ENCODE measurements around the gene SLC19A1.

DNA sequence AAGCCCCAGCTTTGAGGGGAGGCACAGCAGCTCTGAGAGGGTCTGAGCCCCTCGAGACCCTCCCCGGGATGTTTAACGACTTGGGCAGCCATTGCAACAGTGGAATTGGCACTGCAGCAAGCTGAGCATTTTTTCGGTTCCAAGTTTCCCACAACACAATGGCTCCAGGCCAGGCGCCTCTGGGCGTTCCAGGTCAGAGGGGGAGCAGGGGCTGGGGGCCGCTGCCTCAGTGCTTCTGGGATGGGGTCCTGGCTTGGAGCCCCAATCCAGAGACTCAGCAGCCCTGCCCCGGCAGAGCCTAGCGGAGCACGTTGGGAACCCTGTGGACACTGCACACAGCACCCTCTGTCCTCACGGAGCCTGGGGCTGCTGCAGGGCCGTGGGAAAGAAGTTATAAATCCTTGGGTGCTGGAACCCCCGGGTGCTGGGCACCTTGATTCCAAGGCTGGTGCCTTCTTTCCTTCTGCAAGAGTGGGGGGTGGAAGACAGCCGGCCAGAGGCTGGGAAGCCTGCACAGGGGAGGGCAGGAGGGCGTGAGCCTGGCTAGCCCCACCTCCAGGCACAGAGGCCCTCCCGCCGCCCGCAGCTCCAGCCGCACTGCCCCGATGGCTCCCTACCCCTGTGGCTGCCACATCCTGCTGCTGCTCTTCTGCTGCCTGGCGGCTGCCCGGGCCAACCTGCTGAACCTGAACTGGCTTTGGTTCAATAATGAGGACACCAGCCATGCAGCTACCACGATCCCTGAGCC, 87.1 kb downstream of the SLC19A1 start:
- no peak for TF ChIP-seq POLR2A (IDR thresholded peaks at IDR 0.05)
- TF ChIP-seq, protein P1, sequence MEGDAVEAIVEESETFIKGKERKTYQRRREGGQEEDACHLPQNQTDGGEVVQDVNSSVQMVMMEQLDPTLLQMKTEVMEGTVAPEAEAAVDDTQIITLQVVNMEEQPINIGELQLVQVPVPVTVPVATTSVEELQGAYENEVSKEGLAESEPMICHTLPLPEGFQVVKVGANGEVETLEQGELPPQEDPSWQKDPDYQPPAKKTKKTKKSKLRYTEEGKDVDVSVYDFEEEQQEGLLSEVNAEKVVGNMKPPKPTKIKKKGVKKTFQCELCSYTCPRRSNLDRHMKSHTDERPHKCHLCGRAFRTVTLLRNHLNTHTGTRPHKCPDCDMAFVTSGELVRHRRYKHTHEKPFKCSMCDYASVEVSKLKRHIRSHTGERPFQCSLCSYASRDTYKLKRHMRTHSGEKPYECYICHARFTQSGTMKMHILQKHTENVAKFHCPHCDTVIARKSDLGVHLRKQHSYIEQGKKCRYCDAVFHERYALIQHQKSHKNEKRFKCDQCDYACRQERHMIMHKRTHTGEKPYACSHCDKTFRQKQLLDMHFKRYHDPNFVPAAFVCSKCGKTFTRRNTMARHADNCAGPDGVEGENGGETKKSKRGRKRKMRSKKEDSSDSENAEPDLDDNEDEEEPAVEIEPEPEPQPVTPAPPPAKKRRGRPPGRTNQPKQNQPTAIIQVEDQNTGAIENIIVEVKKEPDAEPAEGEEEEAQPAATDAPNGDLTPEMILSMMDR (IDR thresholded peaks at IDR 0.05), result no peak
